ENCODE results near the gene PRKCB.

DNA sequence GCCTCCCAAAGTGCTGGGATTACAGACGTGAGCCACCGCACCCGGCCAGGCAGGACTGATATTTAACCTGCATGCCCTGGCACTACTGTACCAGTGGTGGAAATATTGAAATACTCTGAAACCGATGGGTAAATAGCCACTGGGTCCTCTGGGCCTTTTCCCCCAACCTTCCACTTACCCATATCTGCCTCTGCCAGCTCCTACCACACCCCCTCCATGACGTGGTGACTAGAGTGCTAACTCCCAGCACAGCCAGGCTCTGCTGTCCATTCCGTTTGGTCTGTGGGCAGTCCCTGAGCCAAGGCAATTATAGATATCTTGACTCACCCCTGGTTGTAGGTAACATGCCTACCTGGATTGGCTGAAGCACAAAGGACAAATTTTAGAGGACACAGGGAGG lies 187.8 kb downstream of the PRKCB start:
- TF ChIP-seq POLR2A (IDR thresholded peaks at IDR 0.05) (no peak), CTCF (IDR thresholded peaks at IDR 0.05) (no peak)

Measured in thyroid gland (tissue), 4 donors.